K562 (cell line): ENCODE results near the gene RPL26. TPM values are rescaled to one million over a fixed set of nuclear protein-coding genes. Genes with fewer than 3 reads are reported as not detected.

Experiments
- ATAC-seq: fragments of 200-7000 bp; cut with Tn5 transposase; 3 replicates; pipeline ENCODE4 v1.9.1; 2020; ENCODE audit warnings: moderate library complexity
- BruUV-seq: library from RNA; stranded (reverse); fragments of 400-500 nt; replicated peaks from 2 replicates; lab custom pipeline; 2021; lab: Mats Ljungman, UMichigan
- CTCF ChIA-PET: fragments of 300-600 bp; formaldehyde crosslinking; extraction: SDS; loops from one replicate; lab custom pipeline; 2021; ENCODE audit warnings: low intra/inter-chr PET ratio; lab: Yijun Ruan, JAX
- POLR2A ChIA-PET: fragments of 300-600, 350-650 bp; sonication (Branson Sonifier 250); formaldehyde crosslinking; extraction: SDS; loops from one replicate; lab custom pipeline; 2021; ENCODE audit warnings: antibody characterized with exemption, inconsistent platforms; lab: Yijun Ruan, JAX
- DNase-seq, 4 experiments: peaks; one replicate each; pipeline versions ENCODE4 v3.0.0 to v3.0.0-alpha.2; 2011 to 2018; ENCODE audit warnings: low spot score in 3 of 4, mixed read lengths in 3 of 4; ENCODE audit errors: extremely low read depth in 1 of 4
- FAIRE-seq: peaks from 2 replicates; lab custom pipeline; 2011; peaks lifted over from hg19 to GRCh38; lab: Jason Lieb, UNC
- H2AFZ ChIP-seq: 2 replicates; pipeline ENCODE4 v1.6.0; 2011; ENCODE audit warnings: low read depth, low read length, control low read depth, inconsistent platforms
- H3K27ac ChIP-seq: fragments of 200-600 bp; 3 replicates; pipeline ENCODE4 v1.8.0; 2011; ENCODE audit warnings: low read depth, mild to moderate bottlenecking, control low read depth, inconsistent platforms, low read length, moderate library complexity, mixed read lengths; ENCODE audit errors: extremely low read depth
- H3K27me3 ChIP-seq, 2 experiments: fragments of 300-600 bp in 1 of 2; 2 replicates in 1 of 2; 3 replicates in 1 of 2; pipeline versions ENCODE4 v1.6.0 to v1.8.0; 2011; ENCODE audit warnings: inconsistent platforms in 2 of 2, low read length in 2 of 2, mild to moderate bottlenecking in 1 of 2, mixed read lengths in 1 of 2, moderate library complexity in 1 of 2; ENCODE audit not compliant: control insufficient read depth in 2 of 2, insufficient read depth in 2 of 2
- H3K36me3 ChIP-seq: fragments of 300-600 bp; 3 replicates; pipeline ENCODE4 v1.8.0; 2011; ENCODE audit warnings: mild to moderate bottlenecking, low read length, inconsistent platforms; ENCODE audit not compliant: control insufficient read depth, insufficient read depth
- H3K4me1 ChIP-seq, 2 experiments: fragments of 200-600 bp in 1 of 2; replicated peaks in 1 of 2; 2 replicates in 1 of 2; 3 replicates in 1 of 2; pipeline versions ENCODE4 v1.5.1 to v1.8.0; 2011; ENCODE audit warnings: inconsistent platforms in 2 of 2, low read length in 2 of 2, mild to moderate bottlenecking in 1 of 2, mixed read lengths in 1 of 2, moderate library complexity in 1 of 2; ENCODE audit not compliant: control insufficient read depth in 2 of 2, insufficient read depth in 2 of 2
- H3K4me2 ChIP-seq: 2 replicates; pipeline ENCODE4 v1.6.1; 2011; ENCODE audit warnings: low read length, control low read depth, inconsistent platforms, mixed read lengths; ENCODE audit not compliant: insufficient read depth
- H3K4me3 ChIP-seq: fragments of 200-600 bp; sonication (generic), shearing (Covaris generic); 2 replicates; pipeline ENCODE4 v1.5.1; 2016; ENCODE audit warnings: control low read depth, inconsistent platforms
- H3K79me2 ChIP-seq: fragments of 200-600 bp; 3 replicates; pipeline ENCODE4 v1.8.0; 2011; ENCODE audit warnings: low read length, inconsistent platforms; ENCODE audit not compliant: control insufficient read depth, insufficient read depth
- H3K9ac ChIP-seq, 2 experiments: 2 replicates each; pipeline versions ENCODE4 v1.6.0 to v1.6.1; 2011; ENCODE audit warnings: low read depth in 2 of 2, low read length in 2 of 2, control low read depth in 1 of 2, inconsistent platforms in 1 of 2, mild to moderate bottlenecking in 1 of 2, mixed read lengths in 1 of 2; ENCODE audit not compliant: insufficient read depth in 1 of 2
- H3K9me1 ChIP-seq: one replicate; pipeline ENCODE4 v1.6.0; 2011; ENCODE audit warnings: inconsistent platforms, mild to moderate bottlenecking, low read length, moderate library complexity; ENCODE audit not compliant: control insufficient read depth, insufficient read depth
- H3K9me3 ChIP-seq: replicated peaks from 2 replicates; pipeline ENCODE4 v1.5.1; 2011; ENCODE audit warnings: low read depth, low read length, inconsistent platforms; ENCODE audit not compliant: control insufficient read depth, insufficient read depth
- H4K20me1 ChIP-seq: replicated peaks from 2 replicates; pipeline ENCODE4 v1.6.1; 2011; ENCODE audit warnings: low read length, inconsistent platforms, mixed read lengths; ENCODE audit not compliant: control insufficient read depth, insufficient read depth
- FOXJ3 ChIP-seq: sonication (generic); formaldehyde crosslinking; IDR thresholded peaks from 2 replicates; pipeline ENCODE4 v1.4.0; 2020; ENCODE audit warnings: mild to moderate bottlenecking, missing genetic modification reagents
- FOXP1 ChIP-seq: sonication (generic); formaldehyde crosslinking; IDR thresholded peaks from 2 replicates; pipeline ENCODE4 v1.8.0; 2022; ENCODE audit warnings: mild to moderate bottlenecking, missing genetic modification reagents
- HDAC3 ChIP-seq: fragments of 450-650 bp; IDR thresholded peaks from 2 replicates; pipeline ENCODE4 v1.6.1; 2018; ENCODE audit warnings: borderline replicate concordance, mild to moderate bottlenecking, moderate library complexity; ENCODE audit not compliant: partially characterized antibody
- NR4A1 ChIP-seq, 2 experiments: fragments of 250-450 bp in 1 of 2; fragments of 450-650 bp in 1 of 2; sonication (Bioruptor Pico) in 1 of 2; IDR thresholded peaks; 2 replicates each; pipeline versions ENCODE4 v1.4.0 to v1.6.1; 2016 to 2020; ENCODE audit warnings: mild to moderate bottlenecking in 2 of 2, missing compliant biosample characterization in 1 of 2, missing genetic modification characterization in 1 of 2, moderate library complexity in 1 of 2
- PTBP1 ChIP-seq: fragments of 200-400 bp; formaldehyde crosslinking; IDR thresholded peaks from 2 replicates; pipeline ENCODE4 v1.6.1; 2017; ENCODE audit warnings: low read depth, low read length
- RBM25 ChIP-seq: fragments of 200-400 bp; formaldehyde crosslinking; IDR thresholded peaks from 2 replicates; pipeline ENCODE4 v1.6.1; 2018; ENCODE audit warnings: low read length, low read depth, moderate library complexity; ENCODE audit not compliant: severe bottlenecking
- SP1 ChIP-seq: sonication (generic); formaldehyde crosslinking; IDR thresholded peaks from 2 replicates; pipeline ENCODE4 v1.8.1; 2022; ENCODE audit warnings: mild to moderate bottlenecking, missing genetic modification reagents
- STAT6 ChIP-seq: sonication (generic); formaldehyde crosslinking; IDR thresholded peaks from 2 replicates; pipeline ENCODE4 v1.8.1; 2023; ENCODE audit warnings: mild to moderate bottlenecking, missing genetic modification reagents
- ZNF507 ChIP-seq: conservative IDR thresholded peaks from 2 replicates; pipeline ENCODE4 v1.6.1; 2017; ENCODE audit warnings: missing genetic modification characterization, missing compliant biosample characterization
- WGBS: fragments of 100-300 bp; shearing (Covaris generic); methylation state at CpG from one replicate; pipeline ENCODE4 v1.1.6; 2016; ENCODE audit warnings: low coverage, mixed read lengths; ENCODE audit not compliant: insufficient coverage; ENCODE audit errors: missing lambda C conversion rate; 5-methylcytosine and 5-hydroxymethylcytosine counted together
- in situ Hi-C: fragments of 300-500 bp; cut with MboI; formaldehyde crosslinking; loops from 4 replicates; pipeline ENCODE4 v1.15.0; 2018; ENCODE audit warnings: inconsistent platforms, mixed read lengths
- intact Hi-C: fragments of 100-400 bp; cut with micrococcal nuclease; formaldehyde crosslinking; loops from 2 replicates; pipeline ENCODE4 v1.14.2; 2022
- polyA plus RNA-seq, 8 experiments: library from polyadenylated mRNA; depleted of rRNA in 4 of 8; stranded (reverse) in 5 of 8; unstranded in 3 of 8; fragments of >200 nt; fragmentation: Nextera tagmentation in 2 of 8; fragmentation: Illumina TruSeq in 1 of 8; extraction: Ambion mirVana in 2 of 8; extraction: Trizol in 1 of 8; gene quantifications; 2 replicates each; pipeline versions ENCODE4 v1.2.1 to v1.2.3, GENCODE V29; 2011 to 2014; ENCODE audit warnings: inconsistent platforms in 1 of 8, missing spikeins in 1 of 8
- total RNA-seq, 7 experiments: library from RNA; depleted of rRNA in 6 of 7; stranded (reverse); fragments of >200 nt in 6 of 7; fragmentation: Illumina TruSeq in 2 of 7; extraction: Trizol in 2 of 7; gene quantifications; 2 replicates each; pipeline versions ENCODE4 v1.2.1 to v1.2.3, GENCODE V29; 2011 to 2021; ENCODE audit warnings: low replicate concordance in 1 of 7
- TF ChIP-seq, protein P1 (sequence below): fragments of 250-450 bp; sonication (Bioruptor Pico); IDR thresholded peaks from 2 replicates; pipeline ENCODE4 v1.8.0; 2022; ENCODE audit warnings: moderate library complexity, mild to moderate bottlenecking, inconsistent platforms
- TF ChIP-seq, protein P2 (sequence below): fragments of 450-650 bp; IDR thresholded peaks from 2 replicates; pipeline ENCODE4 v1.6.1; 2017; ENCODE audit warnings: mild to moderate bottlenecking, moderate library complexity

The RPL26 gene
- total and polyA plus RNA-seq, 9 of the 15 experiments (the other 6 are each of a cell fraction or from before 2014, with no cell fraction given), result 1,474 to 4,074 (median 2,904) TPM

GRCh38 chr17:8430966-8431365, 48.0 kb upstream of the RPL26 start:
- Histone ChIP-seq H3K4me3 (no peak overlapping the region), H3K27ac (no peak overlapping the region), H3K9ac (no peak overlapping the region; a peak in 1 of 4 replicates), H3K4me1 (peaks cover 0 to 2% of the 10 kb centered on the region in 2 experiments; a peak in 2 of 5 replicates), H3K36me3 (no peaks in the 10 kb centered on the region), H2AFZ (peak overlapping the region; percentile 62), H3K79me2 (peaks cover under 1% of the 10 kb centered on the region; the same call in 1 of the 3 replicates), H3K27me3 (no peaks in the 10 kb centered on the region), H3K9me1 (no peaks in the 10 kb centered on the region), H4K20me1 (no peaks in the 10 kb centered on the region), H3K9me3 (no peaks in the 10 kb centered on the region), H3K4me2 (no peak overlapping the region)
- POLR2A ChIA-PET, result interaction anchor here (0.8 to 2.5 kb wide), 3 partner anchors 10 to 531 kb away, joined by 3 to 12 read pairs (median 5); no protein-coding TSS in a partner anchor
- CTCF ChIA-PET, result no interaction called here
- BruUV-seq, result no TSS peak
- WGBS, result 50% methylated on average over 7 of the region's 7 CpGs
- DNase-seq (no peak), ATAC-seq (no peak), FAIRE-seq (no peak)
- in situ Hi-C loops (no loop called here), intact Hi-C loops (no loop called here)
- TF ChIP-seq FOXP1 (CRISPR knock-in tag) (no peak), NR4A1 (CRISPR knock-in tag; IDR thresholded peaks at IDR 0.05) (no peak), NR4A1 (tag; IDR thresholded peaks at IDR 0.05) (no peak), FOXJ3 (no peak), PTBP1 (no peak), HDAC3 (no peak), ZNF507 (tag) (no peak), RBM25 (no peak), STAT6 (no peak), SP1 (CRISPR knock-in tag) (no peak)
- TF ChIP-seq, protein P1, sequence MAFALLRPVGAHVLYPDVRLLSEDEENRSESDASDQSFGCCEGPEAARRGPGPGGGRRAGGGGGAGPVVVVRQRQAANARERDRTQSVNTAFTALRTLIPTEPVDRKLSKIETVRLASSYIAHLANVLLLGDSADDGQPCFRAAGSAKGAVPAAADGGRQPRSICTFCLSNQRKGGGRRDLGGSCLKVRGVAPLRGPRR (CRISPR knock-in tag), result no peak
- TF ChIP-seq, protein P2, sequence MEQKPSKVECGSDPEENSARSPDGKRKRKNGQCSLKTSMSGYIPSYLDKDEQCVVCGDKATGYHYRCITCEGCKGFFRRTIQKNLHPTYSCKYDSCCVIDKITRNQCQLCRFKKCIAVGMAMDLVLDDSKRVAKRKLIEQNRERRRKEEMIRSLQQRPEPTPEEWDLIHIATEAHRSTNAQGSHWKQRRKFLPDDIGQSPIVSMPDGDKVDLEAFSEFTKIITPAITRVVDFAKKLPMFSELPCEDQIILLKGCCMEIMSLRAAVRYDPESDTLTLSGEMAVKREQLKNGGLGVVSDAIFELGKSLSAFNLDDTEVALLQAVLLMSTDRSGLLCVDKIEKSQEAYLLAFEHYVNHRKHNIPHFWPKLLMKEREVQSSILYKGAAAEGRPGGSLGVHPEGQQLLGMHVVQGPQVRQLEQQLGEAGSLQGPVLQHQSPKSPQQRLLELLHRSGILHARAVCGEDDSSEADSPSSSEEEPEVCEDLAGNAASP, result no peak
